K562 (cell line): Measurements from ENCODE around the gene ZBTB9. TPM values are rescaled to one million over a fixed set of nuclear protein-coding genes. Genes with fewer than 3 reads are reported as not detected.
A peak's percentile ranks its signal among the peaks of the same experiment; 100 is the strongest.

ENCODE experiments used
- CCNT2 ChIP-seq: IDR thresholded peaks from 2 replicates; pipeline ENCODE4 v1.6.1; 2011; ENCODE audit warnings: borderline replicate concordance, low read depth, mild to moderate bottlenecking, moderate library complexity, mixed read lengths, low read length; ENCODE audit not compliant: insufficient read length; ENCODE audit errors: extremely low read depth
- STAT5A ChIP-seq: IDR thresholded peaks from 2 replicates; pipeline ENCODE4 v1.6.1; 2012; ENCODE audit warnings: low read length, inconsistent platforms, borderline replicate concordance
- ZNF507 ChIP-seq: conservative IDR thresholded peaks from 2 replicates; pipeline ENCODE4 v1.6.1; 2017; ENCODE audit warnings: missing genetic modification characterization, missing compliant biosample characterization
- polyA plus RNA-seq, 8 experiments: library from polyadenylated mRNA; depleted of rRNA in 4 of 8; stranded (reverse) in 5 of 8; unstranded in 3 of 8; fragments of >200 nt; fragmentation: Nextera tagmentation in 2 of 8; fragmentation: Illumina TruSeq in 1 of 8; extraction: Ambion mirVana in 2 of 8; extraction: Trizol in 1 of 8; gene quantifications; 2 replicates each; pipeline versions ENCODE4 v1.2.1 to v1.2.3, GENCODE V29; 2011 to 2014; ENCODE audit warnings: inconsistent platforms in 1 of 8, missing spikeins in 1 of 8
- total RNA-seq, 7 experiments: library from RNA; depleted of rRNA in 6 of 7; stranded (reverse); fragments of >200 nt in 6 of 7; fragmentation: Illumina TruSeq in 2 of 7; extraction: Trizol in 2 of 7; gene quantifications; 2 replicates each; pipeline versions ENCODE4 v1.2.1 to v1.2.3, GENCODE V29; 2011 to 2021; ENCODE audit warnings: low replicate concordance in 1 of 7
- TF ChIP-seq, protein P1 (sequence below), 2 experiments: fragments of 450-650 bp; IDR thresholded peaks; 2 replicates each; pipeline ENCODE4 v1.6.1; 2016; ENCODE audit warnings: mild to moderate bottlenecking in 2 of 2, borderline replicate concordance in 1 of 2, low read depth in 1 of 2, moderate library complexity in 1 of 2
- TF ChIP-seq, protein P2 (sequence below): sonication (generic); formaldehyde crosslinking; IDR thresholded peaks from 2 replicates; pipeline ENCODE4 v1.8.0; 2022; ENCODE audit warnings: mild to moderate bottlenecking, low read depth, missing genetic modification reagents
- TF ChIP-seq, protein P3 (sequence below): fragments of 250-450 bp; sonication (Bioruptor Pico); IDR thresholded peaks from 2 replicates; pipeline ENCODE4 v1.9.0; 2021; ENCODE audit warnings: mild to moderate bottlenecking

Gene ZBTB9
- total and polyA plus RNA-seq, 9 of the 15 experiments (the other 6 are each of a cell fraction or from before 2014, with no cell fraction given), result 1.9 to 19.5 (median 10.4) TPM

DNA sequence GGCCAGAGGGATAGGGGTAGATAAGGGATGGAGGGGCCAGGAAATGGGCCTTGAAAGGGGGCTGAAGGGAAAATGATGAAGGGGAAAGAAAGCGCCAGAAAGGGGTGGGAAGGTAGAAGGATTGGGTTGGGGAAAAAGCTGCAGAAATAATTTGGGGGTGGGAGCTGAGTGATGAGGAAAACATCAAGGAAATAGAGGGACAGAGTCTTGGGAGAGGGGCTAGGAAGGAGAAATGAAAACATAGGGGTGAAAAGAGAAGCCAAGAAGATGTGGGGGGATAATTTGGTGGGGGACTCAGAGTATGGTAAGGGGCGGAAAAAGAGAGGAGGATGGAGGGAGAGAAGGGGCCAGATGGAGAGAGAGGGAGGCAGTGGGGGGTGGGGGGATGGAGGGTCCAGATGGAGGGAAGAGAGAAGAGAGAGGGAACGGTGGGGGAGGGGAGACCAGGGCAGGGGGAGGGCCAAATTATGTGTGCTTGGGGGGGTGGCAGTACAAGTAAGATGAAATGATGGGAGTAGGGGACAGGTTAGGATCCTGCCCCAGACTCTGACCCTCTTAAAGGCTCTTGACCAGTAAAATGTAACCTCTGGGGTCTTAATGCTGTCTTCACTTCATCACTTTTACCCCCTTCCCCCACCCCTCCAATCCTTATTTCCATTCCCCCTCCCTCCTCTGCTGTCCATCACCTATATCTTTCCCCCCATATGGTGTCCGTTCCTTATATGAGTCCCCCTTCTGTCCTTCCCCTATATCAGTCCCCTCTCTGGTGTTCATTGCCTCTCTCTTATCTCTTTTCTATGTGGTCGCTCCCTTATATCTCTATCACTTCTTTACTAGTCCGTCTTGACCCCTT, 33.7 kb upstream of the ZBTB9 start (continued):
- TF ChIP-seq, protein P1, sequence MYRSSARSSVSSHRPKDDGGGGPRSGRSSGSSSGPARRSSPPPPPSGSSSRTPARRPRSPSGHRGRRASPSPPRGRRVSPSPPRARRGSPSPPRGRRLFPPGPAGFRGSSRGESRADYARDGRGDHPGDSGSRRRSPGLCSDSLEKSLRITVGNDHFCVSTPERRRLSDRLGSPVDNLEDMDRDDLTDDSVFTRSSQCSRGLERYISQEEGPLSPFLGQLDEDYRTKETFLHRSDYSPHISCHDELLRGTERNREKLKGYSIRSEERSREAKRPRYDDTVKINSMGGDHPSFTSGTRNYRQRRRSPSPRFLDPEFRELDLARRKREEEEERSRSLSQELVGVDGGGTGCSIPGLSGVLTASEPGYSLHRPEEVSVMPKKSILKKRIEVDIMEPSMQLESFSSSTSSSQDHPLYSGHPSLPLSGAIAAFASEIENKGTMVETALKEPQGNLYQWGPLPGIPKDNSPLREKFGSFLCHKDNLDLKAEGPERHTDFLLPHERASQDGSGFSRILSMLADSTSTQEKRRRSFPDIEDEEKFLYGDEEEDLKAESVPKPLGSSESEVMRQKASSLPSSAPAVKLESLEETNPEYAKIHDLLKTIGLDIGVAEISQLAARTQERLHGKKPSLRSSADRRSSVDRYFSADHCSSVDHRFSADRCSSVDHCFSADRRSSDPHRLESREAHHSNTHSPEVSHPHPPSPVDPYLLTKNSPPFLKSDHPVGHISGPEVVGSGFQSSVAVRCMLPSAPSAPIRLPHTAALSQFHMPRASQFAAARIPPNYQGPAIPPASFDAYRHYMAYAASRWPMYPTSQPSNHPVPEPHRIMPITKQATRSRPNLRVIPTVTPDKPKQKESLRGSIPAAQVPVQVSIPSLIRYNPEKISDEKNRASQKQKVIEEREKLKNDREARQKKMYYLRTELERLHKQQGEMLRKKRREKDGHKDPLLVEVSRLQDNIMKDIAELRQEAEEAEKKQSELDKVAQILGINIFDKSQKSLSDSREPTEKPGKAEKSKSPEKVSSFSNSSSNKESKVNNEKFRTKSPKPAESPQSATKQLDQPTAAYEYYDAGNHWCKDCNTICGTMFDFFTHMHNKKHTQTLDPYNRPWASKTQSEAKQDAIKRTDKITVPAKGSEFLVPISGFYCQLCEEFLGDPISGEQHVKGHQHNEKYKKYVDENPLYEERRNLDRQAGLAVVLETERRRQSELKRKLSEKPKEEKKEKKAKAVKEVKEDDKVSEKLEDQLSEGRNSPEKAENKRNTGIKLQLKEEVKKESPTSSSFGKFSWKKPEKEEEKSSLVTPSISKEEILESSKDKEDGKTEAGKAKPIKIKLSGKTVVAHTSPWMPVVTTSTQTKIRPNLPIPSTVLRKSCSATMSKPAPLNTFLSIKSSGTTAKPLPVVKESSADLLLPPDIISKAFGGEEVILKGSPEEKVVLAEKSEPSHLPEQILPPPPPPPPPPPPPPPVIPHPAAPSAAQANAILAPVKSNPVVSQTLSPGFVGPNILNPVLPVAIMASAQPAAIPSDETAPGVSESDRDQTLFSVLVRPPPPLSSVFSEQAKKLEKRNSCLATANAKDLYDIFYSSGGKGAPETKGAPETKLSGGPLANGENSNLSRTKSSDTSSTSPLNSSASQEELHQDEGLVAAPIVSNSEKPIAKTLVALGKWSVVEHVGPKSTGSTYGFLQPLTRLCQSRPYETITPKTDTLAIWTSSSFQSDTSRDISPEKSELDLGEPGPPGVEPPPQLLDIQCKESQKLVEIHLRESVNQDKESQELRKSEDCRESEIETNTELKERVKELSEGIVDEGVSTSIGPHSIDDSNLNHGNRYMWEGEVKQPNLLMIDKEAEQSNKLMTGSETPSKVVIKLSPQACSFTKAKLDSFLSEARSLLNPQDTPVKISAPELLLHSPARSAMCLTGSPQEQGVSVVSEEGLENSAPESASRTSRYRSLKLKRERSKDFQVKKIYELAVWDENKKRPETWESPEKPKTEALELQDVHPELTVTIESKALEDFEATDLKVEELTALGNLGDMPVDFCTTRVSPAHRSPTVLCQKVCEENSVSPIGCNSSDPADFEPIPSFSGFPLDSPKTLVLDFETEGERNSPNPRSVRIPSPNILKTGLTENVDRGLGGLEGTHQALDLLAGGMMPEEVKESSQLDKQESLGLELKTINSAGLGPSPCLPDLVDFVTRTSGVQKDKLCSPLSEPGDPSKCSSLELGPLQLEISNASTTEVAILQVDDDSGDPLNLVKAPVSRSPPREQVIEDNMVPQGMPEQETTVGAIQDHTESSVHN (IDR thresholded peaks at IDR 0.05; ENCODE audit: borderline replicate concordance in 1 of 2, low read depth in 1 of 2), result no peak
- peak; percentile 36; the same call in 1 of the 2 replicates for TF ChIP-seq STAT5A
- TF ChIP-seq, protein P2, sequence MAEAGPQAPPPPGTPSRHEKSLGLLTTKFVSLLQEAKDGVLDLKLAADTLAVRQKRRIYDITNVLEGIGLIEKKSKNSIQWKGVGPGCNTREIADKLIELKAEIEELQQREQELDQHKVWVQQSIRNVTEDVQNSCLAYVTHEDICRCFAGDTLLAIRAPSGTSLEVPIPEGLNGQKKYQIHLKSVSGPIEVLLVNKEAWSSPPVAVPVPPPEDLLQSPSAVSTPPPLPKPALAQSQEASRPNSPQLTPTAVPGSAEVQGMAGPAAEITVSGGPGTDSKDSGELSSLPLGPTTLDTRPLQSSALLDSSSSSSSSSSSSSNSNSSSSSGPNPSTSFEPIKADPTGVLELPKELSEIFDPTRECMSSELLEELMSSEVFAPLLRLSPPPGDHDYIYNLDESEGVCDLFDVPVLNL, result no peak
- TF ChIP-seq ZNF507 (tag), result no peak
- TF ChIP-seq CCNT2, result no peak
- TF ChIP-seq, protein P3, sequence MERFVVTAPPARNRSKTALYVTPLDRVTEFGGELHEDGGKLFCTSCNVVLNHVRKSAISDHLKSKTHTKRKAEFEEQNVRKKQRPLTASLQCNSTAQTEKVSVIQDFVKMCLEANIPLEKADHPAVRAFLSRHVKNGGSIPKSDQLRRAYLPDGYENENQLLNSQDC, result no peak
